CD4-positive, alpha-beta T cell (primary cell): ENCODE results near the gene ABHD5. TPM values are rescaled to one million over a fixed set of nuclear protein-coding genes. Genes with fewer than 3 reads are reported as not detected.

Experiments
- ATAC-seq: fragments of 200-7000 bp; cut with Tn5 transposase; one replicate; pipeline ENCODE4 v1.10.0; 2022; ENCODE audit warnings: mild to moderate bottlenecking; ENCODE audit not compliant: poor library complexity
- CTCF ChIA-PET: fragments of 350-600 bp; sonication (Branson Sonifier 250); formaldehyde crosslinking; loops from one replicate; lab custom pipeline; 2021; ENCODE audit warnings: antibody characterized with exemption, inconsistent platforms; lab: Charles Lee
- POLR2A ChIA-PET: fragments of 350-600 bp; sonication (Branson Sonifier 250); formaldehyde crosslinking; loops from one replicate; lab custom pipeline; 2021; ENCODE audit warnings: antibody characterized with exemption, inconsistent platforms; lab: Charles Lee
- DNase-seq, 14 experiments: peaks; one replicate each; pipeline ENCODE4 v3.0.0-alpha.2; 2013 to 2020; ENCODE audit warnings: mixed read lengths in 2 of 14
- H3K27ac ChIP-seq, 2 donors: one replicate each; pipeline versions ENCODE4 v1.5.1 to v1.7.0; 2013; ENCODE audit warnings: low read length in 2 of 2, low read depth in 1 of 2, mild to moderate bottlenecking in 1 of 2
- H3K27me3 ChIP-seq, 2 experiments: 1 replicate in 1 of 2; 2 replicates in 1 of 2; pipeline versions ENCODE4 v1.6.1 to v1.7.0; 2013; ENCODE audit warnings: low read length in 2 of 2, control low read depth in 1 of 2, mild to moderate bottlenecking in 1 of 2, moderate library complexity in 1 of 2; ENCODE audit not compliant: insufficient read depth in 2 of 2, control insufficient read depth in 1 of 2
- H3K36me3 ChIP-seq: one replicate; pipeline ENCODE4 v1.6.1; 2013; ENCODE audit warnings: low read length, control low read depth; ENCODE audit not compliant: insufficient read depth
- H3K4me1 ChIP-seq: one replicate; pipeline ENCODE4 v1.6.1; 2013; ENCODE audit warnings: low read length, control low read depth; ENCODE audit not compliant: insufficient read depth
- H3K4me3 ChIP-seq: one replicate; pipeline ENCODE4 v1.5.1; 2013; ENCODE audit warnings: mild to moderate bottlenecking, low read length, moderate library complexity
- H3K9me3 ChIP-seq, 2 experiments: 1 replicate in 1 of 2; 2 replicates in 1 of 2; pipeline versions ENCODE4 v1.6.1 to v1.7.0; 2013; ENCODE audit warnings: low read length in 2 of 2, mild to moderate bottlenecking in 2 of 2, control low read depth in 1 of 2, moderate library complexity in 1 of 2; ENCODE audit not compliant: control insufficient read depth in 1 of 2, insufficient read depth in 1 of 2
- H3K27ac Mint-ChIP-seq: one replicate; pipeline ENCODE4 v1.8.0; 2020; ENCODE audit warnings: mixed read lengths
- H3K27me3 Mint-ChIP-seq: one replicate; pipeline ENCODE4 v1.8.0; 2021; ENCODE audit warnings: mixed read lengths
- H3K36me3 Mint-ChIP-seq: one replicate; pipeline ENCODE4 v1.8.0; 2021; ENCODE audit warnings: low read depth, mixed read lengths
- H3K4me1 Mint-ChIP-seq: one replicate; pipeline ENCODE4 v1.8.0; 2021; ENCODE audit warnings: low read depth, mixed read lengths
- H3K4me3 Mint-ChIP-seq: one replicate; pipeline ENCODE4 v1.8.0; 2020; ENCODE audit warnings: mild to moderate bottlenecking, mixed read lengths
- H3K9me3 Mint-ChIP-seq: one replicate; pipeline ENCODE4 v1.8.0; 2020; ENCODE audit warnings: mixed read lengths
- CTCF ChIP-seq: fragments of 200-600 bp; IDR thresholded peaks from one replicate; pipeline ENCODE4 v1.8.0; 2022; ENCODE audit warnings: antibody characterized with exemption, mild to moderate bottlenecking
- intact Hi-C, 2 experiments: fragments of 100-400 bp; cut with DNase I in 1 of 2; cut with micrococcal nuclease in 1 of 2; formaldehyde crosslinking; loops; one replicate each; pipeline versions ENCODE4 v1.15.1 to v1.9.0; 2023 to 2025; cut with DNase I, micrococcal nuclease
- total RNA-seq, 174 experiments: library from RNA in 2 of 174; stranded (reverse) in 2 of 174; gene quantifications; one replicate each; pipeline ENCODE4 v1.2.3 and lab custom pipeline; 2021 to 2026

Gene ABHD5
- total RNA-seq, 2 experiments from 2014 or later = 6.4 to 9.3 TPM

- Histone ChIP-seq H3K9me3 (no peaks in the 10 kb centered on the region), H3K4me1 (peaks cover 18% of the 10 kb centered on the region), H3K27me3 (no peaks in the 10 kb centered on the region), H3K36me3 (no peaks in the 10 kb centered on the region), H3K27ac (no peak overlapping the region), H3K4me3 (no peak overlapping the region)
- Mint-ChIP-seq H3K9me3 (no peaks in the 10 kb centered on the region), H3K36me3 (peaks cover 8% of the 10 kb centered on the region), H3K27ac (peak overlapping the region; percentile 93), H3K27me3 (no peaks in the 10 kb centered on the region), H3K4me3 (peak overlapping the region; percentile 96), H3K4me1 (peaks cover 33% of the 10 kb centered on the region)
- no peak for DNase-seq
- intact Hi-C loops = loop anchor here in 1 of 2 experiments (2.0 kb wide), 1 partner anchor 64 kb away; no protein-coding TSS in a partner anchor
- ChIA-PET POLR2A (interaction anchor here (1.8 to 1.9 kb wide), 2 partner anchors 66 to 67 kb away, joined by 7 to 12 read pairs; partner anchors contain the start of gene ANO10), CTCF (interaction anchor here (0.6 kb wide), 1 partner anchor 1822 kb away, joined by 3 read pairs; no protein-coding TSS in a partner anchor)
- TF ChIP-seq CTCF = no peak
- ATAC-seq = no peak
These were observed 1.6 kb upstream of the ABHD5 start for GRCh38 chr3:43689166-43689565.

GRCh38 chr3:43689766-43690399 is 855 bp upstream of the ABHD5 start:
- ChIA-PET POLR2A (interaction anchor here (0.7 to 1.9 kb wide), 5 partner anchors 17 to 144 kb away, joined by 3 to 12 read pairs (median 5); partner anchors contain the start of gene ANO10), CTCF (no interaction called here)
- no peaks in the 10 kb centered on the region for H3K9me3 ChIP-seq
- ATAC-seq (no peak), DNase-seq (no peak)
- H3K27ac ChIP-seq = peak overlapping the region; percentile 59 to 67
- peak overlapping the region; percentile 64 for H3K4me3 ChIP-seq
- no peaks in the 10 kb centered on the region for H3K9me3 Mint-ChIP-seq
- peak overlapping the region; percentile 96 for H3K4me3 Mint-ChIP-seq
- intact Hi-C loops = loop anchor here (2.0 to 10.0 kb wide), 6 partner anchors 65 to 817 kb away; partner anchors contain the start of genes ANO10 (in 1 of the 2), POMGNT2 (in 1 of the 2) and TCAIM (in 1 of the 2)
- peaks cover 33% of the 10 kb centered on the region for H3K4me1 Mint-ChIP-seq
- H3K27me3 ChIP-seq = no peaks in the 10 kb centered on the region
- no peaks in the 10 kb centered on the region for H3K27me3 Mint-ChIP-seq
- H3K27ac Mint-ChIP-seq = peak overlapping the region; percentile 93
- TF ChIP-seq CTCF = no peak
- peaks cover 8% of the 10 kb centered on the region for H3K36me3 Mint-ChIP-seq
- H3K36me3 ChIP-seq = no peaks in the 10 kb centered on the region
- H3K4me1 ChIP-seq = peaks cover 18% of the 10 kb centered on the region

GRCh38 chr3:43691120-43691995 is 620 bp downstream of the ABHD5 start:
- no peaks in the 10 kb centered on the region for H3K9me3 ChIP-seq
- H3K4me1 ChIP-seq = peaks cover 18% of the 10 kb centered on the region
- peak overlapping the region; percentile 84 for H3K4me3 Mint-ChIP-seq
- H3K4me1 Mint-ChIP-seq = peaks cover 33% of the 10 kb centered on the region
- intact Hi-C loops = loop anchor here (2.0 to 10.0 kb wide), 5 partner anchors 65 to 816 kb away; partner anchors contain the start of genes ANO10 (in 1 of the 2), POMGNT2 (in 1 of the 2) and TCAIM (in 1 of the 2)
- CTCF ChIA-PET = no interaction called here
- no peak for TF ChIP-seq CTCF
- H3K27ac ChIP-seq = peak overlapping the region in 1 of 2 donors; percentile 67
- H3K9me3 Mint-ChIP-seq = no peaks in the 10 kb centered on the region
- no peaks in the 10 kb centered on the region for H3K27me3 Mint-ChIP-seq
- POLR2A ChIA-PET = interaction anchor here (0.6 to 1.8 kb wide), 2 partner anchors 69 kb away, joined by 3 to 12 read pairs; partner anchors contain the start of gene ANO10
- H3K4me3 ChIP-seq = peak overlapping the region; percentile 64
- ATAC-seq (peak; percentile 8), DNase-seq (peak in 13 of 14 experiments; percentile 1 to 52 (median 25))
- H3K36me3 Mint-ChIP-seq = peaks cover 8% of the 10 kb centered on the region
- H3K27ac Mint-ChIP-seq = peak overlapping the region; percentile 93
- no peaks in the 10 kb centered on the region for H3K36me3 ChIP-seq
- H3K27me3 ChIP-seq = no peaks in the 10 kb centered on the region
